ENCODE measurements around the gene GOLGB1. TPM values are rescaled to one million over a fixed set of nuclear protein-coding genes. Genes with fewer than 3 reads are reported as not detected.

GOLGB1 gene
- total and polyA plus RNA-seq, 10 of the 15 experiments (the other 5 are each of a cell fraction or from before 2014, with no cell fraction given) = 7.4 to 34.5 (median 21.8) TPM

GRCh38 chr3:121660356-121661171 is 89.0 kb downstream of the GOLGB1 start, which contains the start of gene HCLS1 (continued):
- no peak for TF ChIP-seq CUX1 (IDR thresholded peaks at IDR 0.05; ENCODE audit: insufficient replicate concordance, low read depth, low read length)
- TF ChIP-seq MEF2B (IDR thresholded peaks at IDR 0.05; ENCODE audit: partially characterized antibody, poor library complexity, severe bottlenecking) = no peak
- no peak for TF ChIP-seq KLF5 (IDR thresholded peaks at IDR 0.05; ENCODE audit: partially characterized antibody)
- no peak for TF ChIP-seq NRF1 (conservative IDR thresholded peaks at IDR 0.05; ENCODE audit: low read depth, low read length)
- TF ChIP-seq POLR2AphosphoS5 (IDR thresholded peaks at IDR 0.05; ENCODE audit: low read length) = peak; percentile 99
- peak; percentile 99 for TF ChIP-seq PML (IDR thresholded peaks at IDR 0.05; ENCODE audit: low read length)
- no peak for TF ChIP-seq CHD2 (IDR thresholded peaks at IDR 0.05; ENCODE audit: borderline replicate concordance, low read depth, low read length)
- TF ChIP-seq, protein P1, sequence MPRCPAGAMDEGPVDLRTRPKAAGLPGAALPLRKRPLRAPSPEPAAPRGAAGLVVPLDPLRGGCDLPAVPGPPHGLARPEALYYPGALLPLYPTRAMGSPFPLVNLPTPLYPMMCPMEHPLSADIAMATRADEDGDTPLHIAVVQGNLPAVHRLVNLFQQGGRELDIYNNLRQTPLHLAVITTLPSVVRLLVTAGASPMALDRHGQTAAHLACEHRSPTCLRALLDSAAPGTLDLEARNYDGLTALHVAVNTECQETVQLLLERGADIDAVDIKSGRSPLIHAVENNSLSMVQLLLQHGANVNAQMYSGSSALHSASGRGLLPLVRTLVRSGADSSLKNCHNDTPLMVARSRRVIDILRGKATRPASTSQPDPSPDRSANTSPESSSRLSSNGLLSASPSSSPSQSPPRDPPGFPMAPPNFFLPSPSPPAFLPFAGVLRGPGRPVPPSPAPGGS (IDR thresholded peaks at IDR 0.05; ENCODE audit: borderline replicate concordance, insufficient read depth, low read depth, low read length, poor library complexity, severe bottlenecking) = no peak
- TF ChIP-seq HDGF (IDR thresholded peaks at IDR 0.05) = no peak
- TF ChIP-seq FOS (IDR thresholded peaks at IDR 0.05; ENCODE audit: borderline replicate concordance, extremely low read depth, insufficient read length) = no peak
- TF ChIP-seq CBX5 (IDR thresholded peaks at IDR 0.05; ENCODE audit: low read depth) = peak; percentile 76
- TF ChIP-seq PRDM15 (CRISPR knock-in tag; IDR thresholded peaks at IDR 0.05) = no peak
- no peak for TF ChIP-seq IKZF2 (IDR thresholded peaks at IDR 0.05)
- no peak for TF ChIP-seq RBBP5 (conservative IDR thresholded peaks at IDR 0.05)
- TF ChIP-seq EP300 (IDR thresholded peaks at IDR 0.05; ENCODE audit: borderline replicate concordance in 1 of 2, control insufficient read depth in 1 of 2, low read depth in 2 of 2, low read length in 2 of 2) = 0 out of 4 replicates have a peak, but pooled peaks of 1 of the 2 experiments have one; percentile 25
- no peak for TF ChIP-seq MYC (IDR thresholded peaks at IDR 0.05; ENCODE audit: insufficient read depth, insufficient read length, insufficient replicate concordance, low read length, severe bottlenecking)
- no peak for TF ChIP-seq ZNF622 (IDR thresholded peaks at IDR 0.05)
- TF ChIP-seq, protein P2, sequence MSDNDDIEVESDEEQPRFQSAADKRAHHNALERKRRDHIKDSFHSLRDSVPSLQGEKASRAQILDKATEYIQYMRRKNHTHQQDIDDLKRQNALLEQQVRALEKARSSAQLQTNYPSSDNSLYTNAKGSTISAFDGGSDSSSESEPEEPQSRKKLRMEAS (IDR thresholded peaks at IDR 0.05; ENCODE audit: low read depth, low read length) = peak; percentile 63; the same call in 1 of the 2 replicates

Data from GM12878 (cell line).